Ishikawa (cell line): ENCODE results near the gene OLIG1.

Experiments
- EP300 ChIP-seq: IDR thresholded peaks from 2 replicates; pipeline ENCODE4 v1.6.1; 2012; ENCODE audit warnings: borderline replicate concordance
- NFIC ChIP-seq: IDR thresholded peaks from 2 replicates; pipeline ENCODE4 v1.6.1; 2012
- RAD21 ChIP-seq: IDR thresholded peaks from 2 replicates; pipeline ENCODE4 v1.6.1; 2012; ENCODE audit warnings: low read depth
- TF ChIP-seq, protein P1 (sequence below): IDR thresholded peaks from 2 replicates; pipeline ENCODE4 v1.6.1; 2012

DNA sequence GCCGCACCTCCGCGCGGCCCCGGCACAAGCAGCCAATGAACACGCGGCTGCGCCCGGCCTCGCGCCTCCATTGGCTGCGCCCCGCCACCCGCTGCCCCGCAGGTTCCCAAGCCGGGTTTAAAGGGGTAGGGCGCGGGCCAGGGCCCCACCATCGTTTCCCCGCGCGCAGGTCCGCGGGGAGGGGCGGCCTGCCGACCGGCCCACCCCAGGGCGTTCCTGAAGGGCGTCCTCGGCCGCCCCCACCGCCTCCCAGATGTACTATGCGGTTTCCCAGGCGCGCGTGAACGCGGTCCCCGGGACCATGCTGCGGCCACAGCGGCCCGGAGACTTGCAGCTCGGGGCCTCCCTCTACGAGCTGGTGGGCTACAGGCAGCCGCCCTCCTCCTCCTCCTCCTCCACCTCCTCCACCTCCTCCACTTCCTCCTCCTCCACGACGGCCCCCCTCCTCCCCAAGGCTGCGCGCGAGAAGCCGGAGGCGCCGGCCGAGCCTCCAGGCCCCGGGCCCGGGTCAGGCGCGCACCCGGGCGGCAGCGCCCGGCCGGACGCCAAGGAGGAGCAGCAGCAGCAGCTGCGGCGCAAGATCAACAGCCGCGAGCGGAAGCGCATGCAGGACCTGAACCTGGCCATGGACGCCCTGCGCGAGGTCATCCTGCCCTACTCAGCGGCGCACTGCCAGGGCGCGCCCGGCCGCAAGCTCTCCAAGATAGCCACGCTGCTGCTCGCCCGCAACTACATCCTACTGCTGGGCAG lies at the start of gene OLIG1:
- TF ChIP-seq, protein P1, sequence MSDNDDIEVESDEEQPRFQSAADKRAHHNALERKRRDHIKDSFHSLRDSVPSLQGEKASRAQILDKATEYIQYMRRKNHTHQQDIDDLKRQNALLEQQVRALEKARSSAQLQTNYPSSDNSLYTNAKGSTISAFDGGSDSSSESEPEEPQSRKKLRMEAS = peak; percentile 31; the same call in 1 of the 2 replicates
- TF ChIP-seq RAD21 = no peak
- no peak for TF ChIP-seq NFIC
- TF ChIP-seq EP300 = no peak
